Panc1 (cell line): Measurements from ENCODE around the gene IAH1. TPM values are rescaled to one million over a fixed set of nuclear protein-coding genes. Genes with fewer than 3 reads are reported as not detected.

Experiments
- ATAC-seq: fragments of 200-7000 bp; cut with Tn5 transposase; 2 replicates; pipeline ENCODE4 v1.9.1; 2020; ENCODE audit warnings: mild to moderate bottlenecking, moderate library complexity
- BruUV-seq: library from RNA; stranded (reverse); fragments of 400-500 nt; replicated peaks from 2 replicates; lab custom pipeline; 2021; lab: Mats Ljungman, UMichigan
- CTCF ChIA-PET: fragments of 300-600 bp; sonication (Branson Sonifier 250); formaldehyde crosslinking; loops from one replicate; lab custom pipeline; 2022; ENCODE audit warnings: antibody characterized with exemption; lab: Charles Lee
- POLR2A ChIA-PET: fragments of 300-600 bp; sonication (Branson Sonifier 250); formaldehyde crosslinking; loops from one replicate; lab custom pipeline; 2022; ENCODE audit warnings: antibody characterized with exemption; lab: Charles Lee
- DNase-seq: peaks from one replicate; pipeline ENCODE4 v3.0.0-alpha.2; 2010; ENCODE audit warnings: low read depth, low spot score
- H3K27ac ChIP-seq: 2 replicates; pipeline ENCODE4 v1.5.1; 2011; ENCODE audit warnings: mild to moderate bottlenecking, low read length, inconsistent platforms
- H3K27me3 ChIP-seq: fragments of 200-500 bp; sonication (Bioruptor generic); 2 replicates; pipeline ENCODE4 v1.6.0; 2014; ENCODE audit warnings: low read length, inconsistent platforms; ENCODE audit not compliant: control insufficient read depth, insufficient read depth
- H3K36me3 ChIP-seq: fragments of 200-500 bp; sonication (Bioruptor generic); 2 replicates; pipeline ENCODE4 v1.5.1; 2014; ENCODE audit warnings: inconsistent platforms, mild to moderate bottlenecking, low read length, moderate library complexity; ENCODE audit not compliant: control insufficient read depth, insufficient read depth
- H3K4me1 ChIP-seq: 2 replicates; pipeline ENCODE4 v1.5.1; 2011; ENCODE audit warnings: inconsistent platforms, mild to moderate bottlenecking, low read length, moderate library complexity; ENCODE audit not compliant: control insufficient read depth, insufficient read depth
- H3K4me3 ChIP-seq, 2 experiments: 2 replicates each; pipeline ENCODE4 v1.5.1; 2011 to 2012; ENCODE audit warnings: low read depth in 2 of 2, low read length in 2 of 2, mild to moderate bottlenecking in 2 of 2, inconsistent platforms in 1 of 2, moderate library complexity in 1 of 2
- H3K9me3 ChIP-seq: fragments of 200-500 bp; sonication (Bioruptor generic); 2 replicates; pipeline ENCODE4 v1.5.1; 2014; ENCODE audit warnings: low read depth, mild to moderate bottlenecking, inconsistent platforms, low read length, moderate library complexity; ENCODE audit not compliant: control insufficient read depth, insufficient read depth
- POLR2AphosphoS5 ChIP-seq: IDR thresholded peaks from 2 replicates; pipeline ENCODE4 v1.6.1; 2012; ENCODE audit warnings: mild to moderate bottlenecking, low read depth, low read length, moderate library complexity
- SIN3A ChIP-seq: IDR thresholded peaks from 2 replicates; pipeline ENCODE4 v1.6.1; 2012; ENCODE audit warnings: low read depth, mild to moderate bottlenecking, low read length, moderate library complexity, borderline replicate concordance; ENCODE audit not compliant: insufficient read depth
- TCF7L2 ChIP-seq: IDR thresholded peaks from 2 replicates; pipeline ENCODE4 v1.6.1; 2011; ENCODE audit warnings: mild to moderate bottlenecking, low read depth, low read length, inconsistent platforms
- in situ Hi-C: cut with HindIII; loops from 2 replicates; pipeline ENCODE4 v1.10.0; 2016; ENCODE audit warnings: low sequenced_read_pairs, low pct_unique_long_range_greater_than_20kb
- intact Hi-C: fragments of 100-400 bp; cut with micrococcal nuclease; formaldehyde crosslinking; loops from one replicate; pipeline ENCODE4 v1.10.0; 2022; ENCODE audit not compliant: unreplicated experiment
- total RNA-seq: library from RNA; stranded (reverse); gene quantifications from one replicate; pipeline ENCODE4 v1.2.1, GENCODE V29; 2021; ENCODE audit not compliant: unreplicated experiment
- TF ChIP-seq, protein P1 (sequence below), 2 experiments: IDR thresholded peaks; 2 replicates each; pipeline ENCODE4 v1.6.1; 2011 to 2012; ENCODE audit warnings: low read depth in 2 of 2, control low read depth in 1 of 2, low read length in 1 of 2, mild to moderate bottlenecking in 1 of 2, moderate library complexity in 1 of 2; ENCODE audit not compliant: insufficient read depth in 1 of 2
- TF ChIP-seq, protein P2 (sequence below): fragments of 450-650 bp; IDR thresholded peaks from 2 replicates; pipeline ENCODE4 v1.5.1; 2017; ENCODE audit warnings: mild to moderate bottlenecking

Gene IAH1
- total RNA-seq, 1 experiment from 2014 or later: 72.2 TPM

DNA sequence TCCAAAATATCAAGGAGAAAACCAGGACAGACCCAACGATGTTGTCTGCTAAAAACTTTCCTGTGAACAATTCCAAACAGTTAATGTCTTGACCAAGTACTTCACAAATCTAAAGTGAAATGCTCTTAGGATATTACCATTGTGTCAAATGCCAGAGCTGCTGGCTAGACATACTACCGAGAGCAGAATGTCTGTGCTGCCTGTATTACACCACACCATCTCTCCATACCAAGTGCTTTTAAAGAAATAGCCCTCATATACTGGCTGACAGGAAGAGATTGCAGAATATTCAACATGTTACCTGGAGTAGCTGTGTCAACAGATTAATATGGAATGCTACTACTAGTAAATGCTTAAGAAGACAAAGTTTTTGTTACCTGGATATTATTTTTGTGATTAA is 18.6 kb downstream of the IAH1 start:
- TF ChIP-seq, protein P1, sequence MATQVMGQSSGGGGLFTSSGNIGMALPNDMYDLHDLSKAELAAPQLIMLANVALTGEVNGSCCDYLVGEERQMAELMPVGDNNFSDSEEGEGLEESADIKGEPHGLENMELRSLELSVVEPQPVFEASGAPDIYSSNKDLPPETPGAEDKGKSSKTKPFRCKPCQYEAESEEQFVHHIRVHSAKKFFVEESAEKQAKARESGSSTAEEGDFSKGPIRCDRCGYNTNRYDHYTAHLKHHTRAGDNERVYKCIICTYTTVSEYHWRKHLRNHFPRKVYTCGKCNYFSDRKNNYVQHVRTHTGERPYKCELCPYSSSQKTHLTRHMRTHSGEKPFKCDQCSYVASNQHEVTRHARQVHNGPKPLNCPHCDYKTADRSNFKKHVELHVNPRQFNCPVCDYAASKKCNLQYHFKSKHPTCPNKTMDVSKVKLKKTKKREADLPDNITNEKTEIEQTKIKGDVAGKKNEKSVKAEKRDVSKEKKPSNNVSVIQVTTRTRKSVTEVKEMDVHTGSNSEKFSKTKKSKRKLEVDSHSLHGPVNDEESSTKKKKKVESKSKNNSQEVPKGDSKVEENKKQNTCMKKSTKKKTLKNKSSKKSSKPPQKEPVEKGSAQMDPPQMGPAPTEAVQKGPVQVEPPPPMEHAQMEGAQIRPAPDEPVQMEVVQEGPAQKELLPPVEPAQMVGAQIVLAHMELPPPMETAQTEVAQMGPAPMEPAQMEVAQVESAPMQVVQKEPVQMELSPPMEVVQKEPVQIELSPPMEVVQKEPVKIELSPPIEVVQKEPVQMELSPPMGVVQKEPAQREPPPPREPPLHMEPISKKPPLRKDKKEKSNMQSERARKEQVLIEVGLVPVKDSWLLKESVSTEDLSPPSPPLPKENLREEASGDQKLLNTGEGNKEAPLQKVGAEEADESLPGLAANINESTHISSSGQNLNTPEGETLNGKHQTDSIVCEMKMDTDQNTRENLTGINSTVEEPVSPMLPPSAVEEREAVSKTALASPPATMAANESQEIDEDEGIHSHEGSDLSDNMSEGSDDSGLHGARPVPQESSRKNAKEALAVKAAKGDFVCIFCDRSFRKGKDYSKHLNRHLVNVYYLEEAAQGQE (IDR thresholded peaks at IDR 0.05; ENCODE audit: insufficient read depth in 1 of 2, low read depth in 2 of 2, low read length in 1 of 2): no peak
- TF ChIP-seq SIN3A (no peak), POLR2AphosphoS5 (no peak), TCF7L2 (no peak)
- TF ChIP-seq, protein P2, sequence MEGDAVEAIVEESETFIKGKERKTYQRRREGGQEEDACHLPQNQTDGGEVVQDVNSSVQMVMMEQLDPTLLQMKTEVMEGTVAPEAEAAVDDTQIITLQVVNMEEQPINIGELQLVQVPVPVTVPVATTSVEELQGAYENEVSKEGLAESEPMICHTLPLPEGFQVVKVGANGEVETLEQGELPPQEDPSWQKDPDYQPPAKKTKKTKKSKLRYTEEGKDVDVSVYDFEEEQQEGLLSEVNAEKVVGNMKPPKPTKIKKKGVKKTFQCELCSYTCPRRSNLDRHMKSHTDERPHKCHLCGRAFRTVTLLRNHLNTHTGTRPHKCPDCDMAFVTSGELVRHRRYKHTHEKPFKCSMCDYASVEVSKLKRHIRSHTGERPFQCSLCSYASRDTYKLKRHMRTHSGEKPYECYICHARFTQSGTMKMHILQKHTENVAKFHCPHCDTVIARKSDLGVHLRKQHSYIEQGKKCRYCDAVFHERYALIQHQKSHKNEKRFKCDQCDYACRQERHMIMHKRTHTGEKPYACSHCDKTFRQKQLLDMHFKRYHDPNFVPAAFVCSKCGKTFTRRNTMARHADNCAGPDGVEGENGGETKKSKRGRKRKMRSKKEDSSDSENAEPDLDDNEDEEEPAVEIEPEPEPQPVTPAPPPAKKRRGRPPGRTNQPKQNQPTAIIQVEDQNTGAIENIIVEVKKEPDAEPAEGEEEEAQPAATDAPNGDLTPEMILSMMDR: no peak
- CTCF ChIA-PET: no interaction called here
- H3K36me3 ChIP-seq: peaks cover 61% of the 10 kb centered on the region

DNA sequence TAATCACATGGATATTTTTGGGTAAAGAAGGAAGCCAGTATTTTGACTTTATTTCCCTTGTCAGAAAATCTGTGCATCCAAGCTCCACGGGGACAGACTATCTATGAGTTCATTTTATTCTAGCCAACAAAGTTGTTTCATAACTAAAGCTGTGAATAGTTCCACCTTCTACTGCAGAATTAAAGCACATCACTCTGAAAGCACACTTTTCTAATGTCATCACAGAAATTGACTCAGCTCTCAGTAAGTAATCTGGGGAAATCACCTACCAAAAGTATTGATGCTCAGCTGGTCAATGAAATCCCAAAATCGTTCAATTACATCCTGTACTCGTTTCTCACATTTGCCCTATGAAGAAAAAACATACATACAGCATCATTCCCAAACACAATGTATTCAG is 19.1 kb downstream of the IAH1 start:
- H3K9me3 ChIP-seq: no peaks in the 10 kb centered on the region
- ATAC-seq (no peak), DNase-seq (no peak)
- CTCF ChIA-PET: no interaction called here
- TF ChIP-seq, protein P1 (IDR thresholded peaks at IDR 0.05; ENCODE audit: insufficient read depth in 1 of 2, low read depth in 2 of 2, low read length in 1 of 2): no peak
- TF ChIP-seq, protein P2: no peak
- TF ChIP-seq POLR2AphosphoS5 (no peak), TCF7L2 (no peak), SIN3A (no peak)
- in situ Hi-C loops: no loop called here
- BruUV-seq: no TSS peak
- intact Hi-C loops: no loop called here
- peaks cover 62% of the 10 kb centered on the region for H3K36me3 ChIP-seq
- no peak overlapping the region for H3K4me3 ChIP-seq
- POLR2A ChIA-PET: interaction anchor here (0.6 kb wide), 1 partner anchor 13 kb away, joined by 3 read pairs; no protein-coding TSS in a partner anchor
- no peaks in the 10 kb centered on the region for H3K27me3 ChIP-seq
- H3K27ac ChIP-seq: no peak overlapping the region
- H3K4me1 ChIP-seq: 0 out of 2 replicates have a peak, but pooled peaks cover 2% of the 10 kb centered on the region

More for the DNA sequence above, 18.6 kb downstream of the IAH1 start:
- POLR2A ChIA-PET: no interaction called here
- 0 out of 2 replicates have a peak, but pooled peaks cover 2% of the 10 kb centered on the region for H3K4me1 ChIP-seq
- no peaks in the 10 kb centered on the region for H3K27me3 ChIP-seq
- no TSS peak for BruUV-seq
- intact Hi-C loops (no loop called here), in situ Hi-C loops (no loop called here)
- H3K27ac ChIP-seq: no peak overlapping the region
- no peak overlapping the region for H3K4me3 ChIP-seq
- no peak for ATAC-seq
- H3K9me3 ChIP-seq: no peaks in the 10 kb centered on the region
- DNase-seq: no peak
